Adrenal gland (tissue), 5 donors: ENCODE measurements around the gene CEP41.

Experiments used
- CTCF ChIP-seq, 6 experiments: fragments of 450-650 bp in 4 of 6; fragments of 200-600 bp in 2 of 6; sonication (generic) in 1 of 6; IDR thresholded peaks; 1 replicate in 5 of 6; 2 replicates in 1 of 6; pipeline versions ENCODE4 v1.5.1 to v1.8.0; 2016 to 2021; ENCODE audit warnings: antibody characterized with exemption in 6 of 6, mild to moderate bottlenecking in 2 of 6, moderate library complexity in 1 of 6
- POLR2A ChIP-seq, 2 donors: fragments of 450-650 bp; IDR thresholded peaks; one replicate each; pipeline ENCODE4 v1.6.1; 2017; ENCODE audit warnings: antibody characterized with exemption in 2 of 2, mild to moderate bottlenecking in 2 of 2, moderate library complexity in 1 of 2
- donor health status: DM: no; HTN: no; CAD: no.

GRCh38 chr7:130468612-130469011 is 27.8 kb upstream of the CEP41 start:
- TF ChIP-seq CTCF (IDR thresholded peaks at IDR 0.05) (no peak), POLR2A (IDR thresholded peaks at IDR 0.05) (no peak)
